Fibroblast of the conjunctiva (primary cell): ENCODE results near the gene DPM3.
"Not testable (repeated sequence)": the region's sequence is repeated elsewhere in the genome, so short reads cannot be mapped to it uniquely, and the experiment has no call there.

Experiments used
- DNase-seq: peaks from one replicate; pipeline ENCODE4 v3.0.0-alpha.2; 2010; ENCODE audit warnings: low read depth

The DPM3 gene

DNA sequence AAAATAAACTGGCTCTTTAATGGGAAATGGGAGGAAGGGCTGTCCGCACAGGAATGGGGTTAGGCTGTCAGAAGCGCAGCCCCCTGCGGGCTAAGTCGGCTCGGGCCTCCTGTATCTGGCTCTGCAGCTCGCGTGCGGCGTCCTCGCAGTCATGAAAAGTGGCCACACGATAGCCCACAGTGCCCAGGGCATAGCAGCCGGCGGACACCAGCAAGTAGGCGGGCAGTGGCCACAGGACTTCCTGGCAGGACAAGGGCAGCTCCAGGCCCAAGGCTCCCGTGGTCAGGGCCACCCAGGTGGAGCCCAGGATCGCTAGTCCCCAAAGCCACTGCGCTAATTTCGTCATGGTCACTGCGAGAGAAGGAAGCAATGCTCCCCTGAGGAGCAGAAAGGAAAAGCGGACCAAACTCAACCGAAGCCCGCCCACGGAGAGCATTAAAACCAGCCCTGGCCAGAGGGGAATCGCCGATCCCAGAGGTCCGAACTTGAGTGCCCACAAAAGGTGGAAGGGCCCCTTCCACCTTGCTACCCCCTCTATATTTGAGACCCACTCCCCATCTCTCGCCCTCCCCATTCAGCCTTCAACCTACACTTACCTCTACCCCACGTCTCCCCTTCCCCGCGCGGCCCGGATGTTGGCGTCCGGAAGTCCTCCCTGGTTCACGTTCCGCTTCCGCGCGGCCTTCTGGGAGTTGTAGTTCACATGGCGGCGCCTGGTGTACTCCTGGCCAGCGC lies at the start of gene DPM3:
TSS of gene DPM3 (minus strand) at position 637 of the 735 bp plus-strand sequence. CDS start at position 346, 291 bp downstream.
- DNase-seq: peak; percentile 46

GRCh38 chr1:155189926-155190325 lies 49.6 kb upstream of the DPM3 start:
- not testable (repeated sequence) for DNase-seq

GRCh38 chr1:155188268-155188667 lies 47.9 kb upstream of the DPM3 start:
- no peak for DNase-seq

DNA sequence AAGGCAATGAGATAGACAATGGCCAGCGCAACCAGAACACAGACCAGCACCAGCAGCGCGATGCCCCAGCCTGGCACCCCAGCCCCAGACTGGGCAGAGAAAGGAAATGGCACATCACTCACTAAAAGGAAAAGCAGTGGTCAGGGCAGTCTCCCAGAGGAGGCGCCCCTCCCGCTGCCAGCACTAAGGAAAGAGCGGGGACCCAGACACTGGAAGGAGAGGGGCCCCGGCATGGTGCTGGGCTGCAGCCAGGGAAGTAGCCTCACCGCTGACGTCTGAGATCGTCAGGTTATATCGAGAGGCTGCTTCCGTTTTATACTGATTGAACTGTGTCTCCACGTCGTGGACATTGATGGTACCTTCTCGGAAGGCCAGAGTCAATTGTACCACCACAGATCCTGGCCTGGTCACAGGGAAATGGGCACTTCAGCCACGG lies 47.1 kb upstream of the DPM3 start:
- DNase-seq: no peak

GRCh38 chr1:155186794-155187455 lies 46.6 kb upstream of the DPM3 start:
- DNase-seq: no peak

DNA sequence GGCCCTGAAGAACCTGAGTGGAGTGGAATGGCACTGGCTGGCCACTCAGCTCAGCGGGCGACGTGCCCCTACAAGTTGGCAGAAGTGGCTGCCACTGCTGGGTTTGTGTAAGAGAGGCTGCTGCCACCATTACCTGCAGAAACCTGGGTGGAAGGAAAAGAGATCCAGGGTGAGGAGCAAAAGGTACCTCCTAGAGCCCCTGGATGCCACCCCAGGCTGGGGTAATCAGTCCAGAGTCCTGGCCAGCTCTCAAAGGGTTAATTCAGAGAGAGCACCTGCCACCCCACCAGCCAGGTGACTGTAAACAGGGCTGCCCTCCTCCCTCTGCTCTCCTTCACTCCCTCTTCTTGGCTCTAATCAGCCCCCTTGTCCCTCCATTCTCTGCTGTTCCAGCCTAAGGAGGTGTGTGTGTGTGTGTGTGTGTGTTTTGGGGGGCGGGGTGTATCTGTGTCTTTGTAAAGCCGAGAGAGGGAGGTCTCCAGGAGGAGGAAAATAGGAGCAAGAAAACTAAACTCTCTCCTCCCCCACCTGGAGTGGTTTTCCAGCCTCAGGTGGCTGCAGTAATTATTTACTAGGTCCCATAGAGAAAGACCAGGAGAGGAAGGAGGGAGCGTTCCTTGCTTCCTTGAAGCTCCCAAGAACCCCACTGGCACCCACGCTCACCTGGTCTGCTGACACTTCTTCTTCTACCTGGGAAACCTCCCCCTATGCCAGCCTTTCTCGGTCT lies 45.9 kb upstream of the DPM3 start:
- DNase-seq: no peak

DNA sequence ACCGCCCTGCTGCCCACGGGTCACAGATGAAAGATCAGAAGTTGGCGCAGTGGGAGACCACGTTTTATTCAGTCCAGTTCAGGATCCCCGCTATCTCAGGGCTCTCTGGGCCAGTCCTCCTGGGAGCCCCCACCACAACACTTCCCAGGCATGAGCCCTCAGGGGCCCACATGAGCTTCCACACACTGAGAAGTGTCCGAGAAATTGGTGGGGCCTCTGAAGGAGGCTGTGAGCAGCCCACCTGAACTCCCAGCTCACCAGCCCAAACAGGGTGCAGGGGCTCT lies 45.4 kb upstream of the DPM3 start:
- DNase-seq: no peak

- no peak for DNase-seq
Measured at GRCh38 chr1:155184835-155185782, 44.8 kb upstream of the DPM3 start.

DNA sequence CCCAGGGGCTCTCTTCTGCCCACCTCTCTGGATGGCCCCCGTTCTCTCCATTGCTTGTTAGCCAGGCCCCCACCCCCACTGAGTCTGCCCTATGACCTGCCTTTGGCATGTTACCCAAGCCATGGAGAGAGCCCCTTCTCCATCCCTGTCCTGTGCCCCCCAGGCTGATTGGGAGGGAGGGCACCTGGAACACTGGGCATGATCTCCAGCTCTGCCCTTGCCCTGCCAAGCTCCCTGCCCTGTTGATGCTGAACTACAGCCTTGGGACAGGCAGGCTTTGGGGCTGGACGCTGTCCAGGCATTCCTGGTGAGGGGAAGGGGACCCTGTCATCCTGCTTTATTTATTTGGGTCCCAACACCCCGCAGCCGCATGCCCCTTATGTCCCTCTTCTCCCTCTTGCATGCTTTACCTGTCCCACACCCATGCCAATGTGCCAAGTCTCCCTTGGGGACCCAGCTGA lies 44.0 kb upstream of the DPM3 start:
- no peak for DNase-seq

GRCh38 chr1:155183775-155184221 lies 43.5 kb upstream of the DPM3 start:
- no peak for DNase-seq

- no peak for DNase-seq
Measured at GRCh38 chr1:155182052-155182550, 41.8 kb upstream of the DPM3 start.

DNA sequence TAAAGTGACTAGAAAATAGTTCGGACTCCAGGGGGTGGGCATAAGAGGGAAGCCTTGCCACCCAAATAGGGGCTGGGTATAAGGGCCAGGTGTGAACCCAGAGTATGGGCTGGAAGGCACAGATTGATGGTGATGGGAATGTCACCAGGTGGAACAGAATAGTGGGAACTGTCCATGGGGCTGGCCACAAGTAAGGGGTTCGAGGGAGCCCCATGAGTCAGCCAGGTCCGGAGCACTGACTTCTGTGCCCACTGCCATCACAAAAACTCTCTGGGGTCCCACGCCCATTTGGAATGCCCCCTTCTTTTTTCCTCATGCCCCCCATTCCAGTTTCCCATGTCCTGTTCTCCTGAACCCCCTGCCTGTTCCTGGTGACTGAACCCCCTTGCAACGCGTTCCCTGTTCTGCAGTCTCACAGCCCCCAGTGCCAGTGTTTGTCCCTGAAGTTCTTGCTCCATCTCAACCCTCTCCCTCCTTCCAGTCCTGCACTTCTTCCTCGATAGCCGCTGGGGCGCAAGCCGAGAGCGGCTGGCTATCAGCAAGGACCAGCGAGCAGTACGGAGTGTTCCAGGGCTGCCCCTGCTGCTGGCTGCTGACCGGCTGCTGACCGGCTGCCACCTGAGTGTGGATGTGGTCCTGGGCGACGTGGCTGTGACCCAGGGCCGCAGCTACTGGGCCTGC lies 41.2 kb upstream of the DPM3 start:
- DNase-seq: no peak

- no peak for DNase-seq
Measured at GRCh38 chr1:155179112-155180031, 39.0 kb upstream of the DPM3 start.

DNA sequence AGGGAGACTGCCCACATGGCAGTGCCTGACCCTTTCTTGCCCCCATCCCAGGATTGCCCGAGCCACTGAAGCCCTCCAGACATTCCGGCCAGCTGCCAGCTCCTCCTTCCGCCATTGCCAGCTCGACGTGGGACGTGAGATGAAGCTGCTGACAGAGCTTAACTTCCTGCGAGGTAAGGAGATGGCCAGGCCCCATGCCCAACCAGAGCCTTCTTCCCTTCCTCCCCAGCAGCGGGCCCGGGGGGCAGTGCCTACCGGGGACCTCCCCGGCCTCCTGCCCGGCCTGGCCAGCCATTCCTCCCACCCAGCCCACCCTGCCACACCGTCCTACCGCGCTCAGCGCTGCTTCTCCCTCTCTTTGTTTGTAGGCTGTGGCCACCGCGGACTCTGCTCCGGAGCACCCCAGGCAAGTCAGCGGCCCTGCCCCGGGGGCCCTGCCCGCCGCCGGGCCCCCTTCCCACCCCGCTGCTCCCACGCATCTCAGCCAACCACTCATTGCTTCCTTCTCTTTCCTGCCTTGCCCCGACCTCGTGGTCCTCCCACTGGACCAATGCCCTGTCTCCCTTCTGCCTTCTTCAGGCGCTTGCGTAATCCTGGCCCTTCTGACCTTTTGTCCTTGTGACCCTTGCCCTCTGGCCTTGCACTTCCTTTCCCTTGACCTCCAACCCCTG lies 38.2 kb upstream of the DPM3 start:
- DNase-seq: no peak

- no peak for DNase-seq
Measured at GRCh38 chr1:155177918-155178281, 37.6 kb upstream of the DPM3 start.

- DNase-seq: no peak
Measured at GRCh38 chr1:155177192-155177917, 37.0 kb upstream of the DPM3 start.

GRCh38 chr1:155176544-155177071 lies 36.3 kb upstream of the DPM3 start:
- DNase-seq: peak; percentile 62

- DNase-seq: no peak
Measured at GRCh38 chr1:155175927-155176371, 35.6 kb upstream of the DPM3 start.
